ENCODE data around the gene URI1.

DNA sequence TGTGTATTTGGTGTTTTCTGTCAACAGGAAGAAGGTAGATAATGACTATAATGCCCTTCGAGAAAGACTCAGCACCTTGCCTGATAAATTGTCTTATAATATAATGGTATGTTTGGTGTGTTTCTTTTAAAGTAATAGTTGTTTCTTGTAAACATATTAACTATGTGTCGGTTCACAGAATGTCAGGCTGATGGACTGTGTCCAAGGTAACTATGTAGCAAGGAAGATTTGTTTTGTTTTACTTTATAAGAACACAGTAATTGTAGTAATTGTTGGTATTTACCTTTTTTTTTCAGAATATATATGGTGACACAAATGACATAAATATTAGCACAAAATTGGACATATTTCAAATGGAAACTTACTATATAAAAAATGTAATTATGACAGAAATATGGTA is 43.2 kb downstream of the URI1 start:
- TF ChIP-seq, protein P1, sequence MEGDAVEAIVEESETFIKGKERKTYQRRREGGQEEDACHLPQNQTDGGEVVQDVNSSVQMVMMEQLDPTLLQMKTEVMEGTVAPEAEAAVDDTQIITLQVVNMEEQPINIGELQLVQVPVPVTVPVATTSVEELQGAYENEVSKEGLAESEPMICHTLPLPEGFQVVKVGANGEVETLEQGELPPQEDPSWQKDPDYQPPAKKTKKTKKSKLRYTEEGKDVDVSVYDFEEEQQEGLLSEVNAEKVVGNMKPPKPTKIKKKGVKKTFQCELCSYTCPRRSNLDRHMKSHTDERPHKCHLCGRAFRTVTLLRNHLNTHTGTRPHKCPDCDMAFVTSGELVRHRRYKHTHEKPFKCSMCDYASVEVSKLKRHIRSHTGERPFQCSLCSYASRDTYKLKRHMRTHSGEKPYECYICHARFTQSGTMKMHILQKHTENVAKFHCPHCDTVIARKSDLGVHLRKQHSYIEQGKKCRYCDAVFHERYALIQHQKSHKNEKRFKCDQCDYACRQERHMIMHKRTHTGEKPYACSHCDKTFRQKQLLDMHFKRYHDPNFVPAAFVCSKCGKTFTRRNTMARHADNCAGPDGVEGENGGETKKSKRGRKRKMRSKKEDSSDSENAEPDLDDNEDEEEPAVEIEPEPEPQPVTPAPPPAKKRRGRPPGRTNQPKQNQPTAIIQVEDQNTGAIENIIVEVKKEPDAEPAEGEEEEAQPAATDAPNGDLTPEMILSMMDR (IDR thresholded peaks at IDR 0.05): no peak
- TF ChIP-seq POLR2A (IDR thresholded peaks at IDR 0.05): no peak
